GDM1 (cell line): ENCODE measurements around the gene CAP2.
"Not testable (repeated sequence)": the region's sequence is repeated elsewhere in the genome, so short reads cannot be mapped to it uniquely, and the experiment has no call there.

ENCODE experiments used
- DNase-seq: peaks from one replicate; lab custom pipeline; 2025; lab: John Stamatoyannopoulos, UW

CAP2 gene

GRCh38 chr6:17580518-17581048 lies 187.2 kb downstream of the CAP2 start:
- no peak for DNase-seq

GRCh38 chr6:17581282-17581681 lies 187.9 kb downstream of the CAP2 start:
- not testable (repeated sequence) for DNase-seq

- no peak for DNase-seq
Observed at GRCh38 chr6:17583811-17584210, 190.4 kb downstream of the CAP2 start.

GRCh38 chr6:17584241-17584803 lies 190.9 kb downstream of the CAP2 start:
- no peak for DNase-seq

- no peak for DNase-seq
Observed at GRCh38 chr6:17585766-17586490, 192.5 kb downstream of the CAP2 start.

- not testable (repeated sequence) for DNase-seq
Observed at GRCh38 chr6:17586623-17587022, 193.2 kb downstream of the CAP2 start.

GRCh38 chr6:17588011-17588410 lies 194.6 kb downstream of the CAP2 start:
- no peak for DNase-seq

- DNase-seq, result no peak
Observed at GRCh38 chr6:17589406-17590096, 196.2 kb downstream of the CAP2 start.

- no peak for DNase-seq
Observed at GRCh38 chr6:17591287-17591686, 197.9 kb downstream of the CAP2 start.

GRCh38 chr6:17593246-17593645 lies 199.9 kb downstream of the CAP2 start:
- DNase-seq, result no peak

GRCh38 chr6:17596085-17596484 lies 202.7 kb downstream of the CAP2 start:
- DNase-seq, result no peak

- peak; percentile 88 for DNase-seq
Observed at GRCh38 chr6:17599877-17600526, 206.6 kb downstream of the CAP2 start, which contains the start of gene FAM8A1. FAM8A1 (plus strand) TSS chr6:17600302; CDS start chr6:17600410, 108 bp downstream.

- DNase-seq, result peak; percentile 44
Observed at GRCh38 chr6:17600527-17601385, 207.4 kb downstream of the CAP2 start.

GRCh38 chr6:17601386-17601703 lies 207.9 kb downstream of the CAP2 start:
- DNase-seq, result no peak

GRCh38 chr6:17602888-17603287 lies 209.5 kb downstream of the CAP2 start:
- no peak for DNase-seq

- no peak for DNase-seq
Observed at GRCh38 chr6:17606606-17607005, 213.2 kb downstream of the CAP2 start.
